Peyer's patch (tissue), 4 donors: ENCODE measurements around the gene USP50.

Source experiments
- POLR2A ChIP-seq, 2 donors: fragments of 450-650 bp; IDR thresholded peaks; one replicate each; pipeline ENCODE4 v1.5.1; 2017; ENCODE audit warnings: antibody characterized with exemption in 2 of 2, mild to moderate bottlenecking in 2 of 2, moderate library complexity in 2 of 2
- TF ChIP-seq, protein P1 (sequence below), 6 experiments: fragments of 450-650 bp in 4 of 6; fragments of 200-600 bp in 2 of 6; sonication (generic) in 1 of 6; IDR thresholded peaks; one replicate each; pipeline ENCODE4 v1.5.1; 2017 to 2019; ENCODE audit warnings: antibody characterized with exemption in 6 of 6, mild to moderate bottlenecking in 3 of 6, moderate library complexity in 1 of 6

DNA sequence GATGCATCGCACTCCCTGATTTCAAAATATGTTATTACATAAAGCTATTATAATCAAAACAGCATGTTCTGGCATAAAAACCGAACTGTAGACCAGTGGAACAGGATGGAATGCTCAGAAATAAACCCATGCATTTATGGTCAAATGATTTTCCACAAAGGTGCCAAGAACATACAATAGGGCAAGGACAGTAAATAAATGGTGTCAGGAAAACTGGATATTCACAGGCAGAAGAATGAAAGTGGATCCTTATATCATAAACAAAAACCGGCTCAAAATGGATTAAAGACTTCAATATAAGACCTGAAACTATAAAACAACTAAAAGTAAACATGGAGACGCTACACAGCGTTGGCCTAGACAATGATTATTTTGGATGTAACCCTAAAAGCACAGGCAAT, 22.6 kb downstream of the USP50 start:
- TF ChIP-seq, protein P1, sequence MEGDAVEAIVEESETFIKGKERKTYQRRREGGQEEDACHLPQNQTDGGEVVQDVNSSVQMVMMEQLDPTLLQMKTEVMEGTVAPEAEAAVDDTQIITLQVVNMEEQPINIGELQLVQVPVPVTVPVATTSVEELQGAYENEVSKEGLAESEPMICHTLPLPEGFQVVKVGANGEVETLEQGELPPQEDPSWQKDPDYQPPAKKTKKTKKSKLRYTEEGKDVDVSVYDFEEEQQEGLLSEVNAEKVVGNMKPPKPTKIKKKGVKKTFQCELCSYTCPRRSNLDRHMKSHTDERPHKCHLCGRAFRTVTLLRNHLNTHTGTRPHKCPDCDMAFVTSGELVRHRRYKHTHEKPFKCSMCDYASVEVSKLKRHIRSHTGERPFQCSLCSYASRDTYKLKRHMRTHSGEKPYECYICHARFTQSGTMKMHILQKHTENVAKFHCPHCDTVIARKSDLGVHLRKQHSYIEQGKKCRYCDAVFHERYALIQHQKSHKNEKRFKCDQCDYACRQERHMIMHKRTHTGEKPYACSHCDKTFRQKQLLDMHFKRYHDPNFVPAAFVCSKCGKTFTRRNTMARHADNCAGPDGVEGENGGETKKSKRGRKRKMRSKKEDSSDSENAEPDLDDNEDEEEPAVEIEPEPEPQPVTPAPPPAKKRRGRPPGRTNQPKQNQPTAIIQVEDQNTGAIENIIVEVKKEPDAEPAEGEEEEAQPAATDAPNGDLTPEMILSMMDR (IDR thresholded peaks at IDR 0.05) = no peak
- TF ChIP-seq POLR2A (IDR thresholded peaks at IDR 0.05) = no peak
